ENCODE data around the gene LRIF1. TPM values are rescaled to one million over a fixed set of nuclear protein-coding genes. Genes with fewer than 3 reads are reported as not detected.

The LRIF1 gene
- total RNA-seq, 1 donor from 2014 or later, result 9.7 TPM

DNA sequence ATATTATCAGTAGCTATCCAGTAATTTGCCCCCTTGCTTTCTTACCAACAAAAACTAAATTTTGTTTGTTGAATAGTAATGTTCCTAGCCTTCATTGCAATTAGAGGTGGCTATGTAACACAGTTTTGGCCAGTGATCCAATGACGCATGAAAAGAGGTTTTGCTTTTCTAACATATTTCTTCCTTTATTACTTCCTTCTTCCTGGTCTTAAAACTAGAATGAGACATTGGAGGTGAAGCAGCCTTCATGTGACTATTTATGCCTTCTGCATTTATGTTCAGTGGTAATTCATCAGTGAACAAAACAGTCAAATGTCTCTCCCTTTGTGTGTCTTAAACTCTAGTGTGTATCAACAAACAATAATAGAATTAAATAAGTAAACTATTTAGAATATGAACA lies 35.5 kb downstream of the LRIF1 start:
- Mint-ChIP-seq H3K4me1 (no peaks in the 10 kb centered on the region), H3K36me3 (ENCODE audit: low read depth) (no peaks in the 10 kb centered on the region), H3K4me3 (no peak overlapping the region), H3K27ac (ENCODE audit: unreplicated experiment) (no peak overlapping the region), H3K9me3 (peaks cover 4% of the 10 kb centered on the region), H3K27me3 (ENCODE audit: low read depth) (peaks cover 12% of the 10 kb centered on the region)
- TF ChIP-seq, protein P1, sequence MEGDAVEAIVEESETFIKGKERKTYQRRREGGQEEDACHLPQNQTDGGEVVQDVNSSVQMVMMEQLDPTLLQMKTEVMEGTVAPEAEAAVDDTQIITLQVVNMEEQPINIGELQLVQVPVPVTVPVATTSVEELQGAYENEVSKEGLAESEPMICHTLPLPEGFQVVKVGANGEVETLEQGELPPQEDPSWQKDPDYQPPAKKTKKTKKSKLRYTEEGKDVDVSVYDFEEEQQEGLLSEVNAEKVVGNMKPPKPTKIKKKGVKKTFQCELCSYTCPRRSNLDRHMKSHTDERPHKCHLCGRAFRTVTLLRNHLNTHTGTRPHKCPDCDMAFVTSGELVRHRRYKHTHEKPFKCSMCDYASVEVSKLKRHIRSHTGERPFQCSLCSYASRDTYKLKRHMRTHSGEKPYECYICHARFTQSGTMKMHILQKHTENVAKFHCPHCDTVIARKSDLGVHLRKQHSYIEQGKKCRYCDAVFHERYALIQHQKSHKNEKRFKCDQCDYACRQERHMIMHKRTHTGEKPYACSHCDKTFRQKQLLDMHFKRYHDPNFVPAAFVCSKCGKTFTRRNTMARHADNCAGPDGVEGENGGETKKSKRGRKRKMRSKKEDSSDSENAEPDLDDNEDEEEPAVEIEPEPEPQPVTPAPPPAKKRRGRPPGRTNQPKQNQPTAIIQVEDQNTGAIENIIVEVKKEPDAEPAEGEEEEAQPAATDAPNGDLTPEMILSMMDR (conservative IDR thresholded peaks at IDR 0.05), result no peak
- DNase-seq (ENCODE audit: low read depth, low spot score), result no peak

DNA sequence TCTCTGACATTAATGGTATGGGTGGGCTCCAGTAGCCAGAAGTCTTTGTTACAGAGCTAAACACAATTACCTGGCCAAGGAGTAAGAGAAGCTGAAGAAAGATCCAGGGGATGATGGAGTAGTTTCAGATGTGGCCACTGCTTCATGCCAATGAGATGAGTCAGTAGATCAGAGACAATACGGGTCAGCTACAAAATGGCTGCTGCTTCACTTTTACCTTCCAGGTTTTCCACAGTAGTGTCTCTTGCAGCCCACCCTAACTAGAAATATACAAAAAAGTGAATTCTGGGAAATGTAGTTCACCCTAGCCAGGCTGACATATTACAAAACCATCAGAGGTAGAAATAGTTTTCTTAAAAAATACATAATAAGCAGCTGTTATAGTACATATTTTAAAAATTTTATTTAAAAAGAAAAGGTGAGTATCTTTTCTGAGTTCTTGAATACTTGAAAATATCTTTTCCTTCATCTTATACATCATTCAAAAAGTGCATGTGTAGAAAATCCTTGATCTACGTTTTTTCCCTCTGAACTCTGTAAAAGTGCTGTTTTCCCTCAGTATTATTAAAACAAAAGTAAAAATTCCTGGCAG lies 36.1 kb downstream of the LRIF1 start:
- H3K27ac Mint-ChIP-seq (ENCODE audit: unreplicated experiment), result no peak overlapping the region
- TF ChIP-seq, protein P1 (conservative IDR thresholded peaks at IDR 0.05), result no peak

DNA sequence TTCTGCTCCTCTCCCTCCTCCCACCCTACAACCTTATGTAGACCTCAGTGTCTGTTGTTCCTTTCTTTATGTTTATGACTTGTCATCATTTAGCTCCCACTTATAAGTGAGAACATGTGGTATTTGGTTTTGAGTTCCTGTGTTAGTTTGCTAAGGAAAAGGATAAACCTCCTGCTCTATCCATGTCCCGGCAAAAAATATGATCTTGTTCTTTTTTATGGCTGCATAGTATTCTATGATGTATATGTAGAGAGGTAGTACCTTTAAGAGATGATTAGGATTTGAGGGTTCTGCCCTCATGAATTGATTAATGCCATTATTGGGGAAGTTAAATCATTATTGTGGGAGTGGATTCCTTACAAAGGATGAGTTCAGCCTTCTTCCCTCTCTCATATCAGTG lies 41.8 kb downstream of the LRIF1 start:
- Mint-ChIP-seq H3K9me3 (peaks cover 2% of the 10 kb centered on the region), H3K27me3 (ENCODE audit: low read depth) (peaks cover 27% of the 10 kb centered on the region), H3K4me1 (no peaks in the 10 kb centered on the region), H3K36me3 (ENCODE audit: low read depth) (no peaks in the 10 kb centered on the region), H3K27ac (ENCODE audit: unreplicated experiment) (no peak overlapping the region), H3K4me3 (no peak overlapping the region)
- TF ChIP-seq, protein P1 (conservative IDR thresholded peaks at IDR 0.05), result no peak
- DNase-seq (ENCODE audit: low read depth, low spot score), result no peak

More for the DNA sequence above, 36.1 kb downstream of the LRIF1 start:
- DNase-seq (ENCODE audit: low read depth, low spot score), result no peak
- no peaks in the 10 kb centered on the region for H3K36me3 Mint-ChIP-seq (ENCODE audit: low read depth)
- H3K9me3 Mint-ChIP-seq, result peaks cover 4% of the 10 kb centered on the region
- H3K4me3 Mint-ChIP-seq, result no peak overlapping the region
- H3K4me1 Mint-ChIP-seq, result no peaks in the 10 kb centered on the region
- peaks cover 15% of the 10 kb centered on the region for H3K27me3 Mint-ChIP-seq (ENCODE audit: low read depth)

DNA sequence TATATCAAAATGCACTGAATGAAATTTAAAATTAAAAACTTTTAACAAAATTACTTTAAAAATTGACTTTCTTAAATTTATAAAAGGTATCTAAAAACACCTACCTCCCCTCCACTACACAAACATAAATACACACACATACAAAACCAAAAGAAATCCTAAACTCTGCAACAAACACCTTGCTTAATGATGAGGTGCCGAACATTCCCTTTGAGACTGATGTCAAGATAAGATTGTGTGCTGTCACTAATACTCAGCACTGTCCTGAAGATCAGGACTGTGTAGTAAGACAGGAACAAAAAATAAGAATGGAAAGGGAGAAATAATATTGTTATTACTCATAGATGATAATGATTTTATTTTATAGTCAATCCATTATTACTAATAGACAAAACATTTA lies 45.7 kb downstream of the LRIF1 start:
- TF ChIP-seq, protein P1 (conservative IDR thresholded peaks at IDR 0.05), result no peak
- no peak overlapping the region for H3K4me3 Mint-ChIP-seq
- H3K27ac Mint-ChIP-seq (ENCODE audit: unreplicated experiment), result no peak overlapping the region

DNA sequence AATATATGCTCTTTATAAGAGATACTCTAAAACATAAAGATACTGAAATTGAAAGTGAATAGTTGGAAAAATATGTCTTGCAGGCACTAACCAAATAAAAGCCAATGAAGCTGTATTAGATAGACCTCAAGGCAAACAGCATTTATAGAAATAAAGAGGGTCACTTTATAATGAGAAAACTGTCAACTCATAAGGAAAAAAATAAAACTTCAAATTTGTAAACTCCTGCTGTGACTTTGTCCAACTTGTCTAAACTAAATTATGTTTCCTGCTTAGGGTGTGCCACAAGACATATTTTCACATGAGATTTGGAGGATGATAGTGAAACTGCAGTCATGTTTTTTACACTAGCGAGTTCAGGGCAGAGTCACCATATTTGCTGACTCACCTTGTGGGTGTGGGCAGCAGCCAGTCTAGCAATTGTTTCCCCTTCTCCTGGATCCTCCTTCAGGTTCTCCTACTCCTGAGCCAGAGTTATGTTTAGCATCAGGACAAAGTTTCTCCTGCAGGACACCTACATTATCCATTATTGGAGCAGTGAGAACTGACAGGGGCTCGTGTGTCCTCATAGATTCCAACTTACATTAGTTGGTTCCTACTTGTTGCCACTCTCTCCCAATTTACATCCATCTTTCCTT lies 46.9 kb downstream of the LRIF1 start:
- H3K27ac Mint-ChIP-seq (ENCODE audit: unreplicated experiment), result no peak overlapping the region
- DNase-seq (ENCODE audit: low read depth, low spot score), result no peak
- peaks cover 4% of the 10 kb centered on the region for H3K9me3 Mint-ChIP-seq
- H3K4me3 Mint-ChIP-seq, result no peak overlapping the region
- H3K4me1 Mint-ChIP-seq, result no peaks in the 10 kb centered on the region
- TF ChIP-seq, protein P1 (conservative IDR thresholded peaks at IDR 0.05), result no peak
- no peaks in the 10 kb centered on the region for H3K36me3 Mint-ChIP-seq (ENCODE audit: low read depth)
- H3K27me3 Mint-ChIP-seq (ENCODE audit: low read depth), result peaks cover 15% of the 10 kb centered on the region

More for the DNA sequence above, 45.7 kb downstream of the LRIF1 start:
- DNase-seq (ENCODE audit: low read depth, low spot score), result no peak
- peaks cover 2% of the 10 kb centered on the region for H3K9me3 Mint-ChIP-seq
- H3K4me1 Mint-ChIP-seq, result no peaks in the 10 kb centered on the region
- H3K36me3 Mint-ChIP-seq (ENCODE audit: low read depth), result no peaks in the 10 kb centered on the region
- H3K27me3 Mint-ChIP-seq (ENCODE audit: low read depth), result peaks cover 26% of the 10 kb centered on the region

Measured in neural crest cell (in vitro differentiated cells).